GM10248 (cell line): ENCODE measurements around the gene SORBS2.

Experiments used
- CTCF ChIA-PET: fragments of 300-600 bp; sonication (Branson Sonifier 250); formaldehyde crosslinking; extraction: SDS; loops from one replicate; lab custom pipeline; 2021; ENCODE audit warnings: antibody characterized with exemption; lab: Yijun Ruan, JAX
- POLR2A ChIA-PET: fragments of 350-650 bp; sonication (Branson Sonifier 250); formaldehyde crosslinking; extraction: SDS; loops from one replicate; lab custom pipeline; 2020; ENCODE audit warnings: antibody characterized with exemption; lab: Yijun Ruan, JAX
- DNase-seq: peaks from one replicate; pipeline ENCODE4 v3.0.0; 2012; ENCODE audit errors: extremely low spot score
- TF ChIP-seq, protein P1 (sequence below): IDR thresholded peaks from 2 replicates; pipeline ENCODE4 v1.5.1; 2012; ENCODE audit warnings: mild to moderate bottlenecking, low read depth; ENCODE audit errors: extremely low read depth, missing control alignments, control extremely low read depth

Gene SORBS2

DNA sequence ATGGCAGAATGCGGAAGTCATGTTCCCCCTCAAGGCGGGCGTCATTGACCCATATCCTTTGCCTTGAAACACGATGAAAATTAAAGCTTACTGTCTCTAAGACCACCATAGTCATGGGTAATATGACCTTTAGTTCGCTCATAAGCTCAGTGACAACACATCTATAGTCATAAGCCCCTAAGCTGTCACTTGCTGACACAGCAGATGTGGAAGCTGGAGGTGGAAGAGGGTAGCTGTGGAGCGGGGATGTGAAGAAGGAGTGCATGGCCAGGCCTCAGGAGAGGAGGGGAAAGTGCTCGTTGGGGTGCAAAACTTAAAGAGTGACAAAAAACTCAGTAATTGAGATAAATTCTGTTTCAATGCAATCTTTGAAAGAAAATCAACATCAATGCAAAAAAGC, 142.7 kb downstream of the SORBS2 start:
- no peak for DNase-seq
- TF ChIP-seq, protein P1, sequence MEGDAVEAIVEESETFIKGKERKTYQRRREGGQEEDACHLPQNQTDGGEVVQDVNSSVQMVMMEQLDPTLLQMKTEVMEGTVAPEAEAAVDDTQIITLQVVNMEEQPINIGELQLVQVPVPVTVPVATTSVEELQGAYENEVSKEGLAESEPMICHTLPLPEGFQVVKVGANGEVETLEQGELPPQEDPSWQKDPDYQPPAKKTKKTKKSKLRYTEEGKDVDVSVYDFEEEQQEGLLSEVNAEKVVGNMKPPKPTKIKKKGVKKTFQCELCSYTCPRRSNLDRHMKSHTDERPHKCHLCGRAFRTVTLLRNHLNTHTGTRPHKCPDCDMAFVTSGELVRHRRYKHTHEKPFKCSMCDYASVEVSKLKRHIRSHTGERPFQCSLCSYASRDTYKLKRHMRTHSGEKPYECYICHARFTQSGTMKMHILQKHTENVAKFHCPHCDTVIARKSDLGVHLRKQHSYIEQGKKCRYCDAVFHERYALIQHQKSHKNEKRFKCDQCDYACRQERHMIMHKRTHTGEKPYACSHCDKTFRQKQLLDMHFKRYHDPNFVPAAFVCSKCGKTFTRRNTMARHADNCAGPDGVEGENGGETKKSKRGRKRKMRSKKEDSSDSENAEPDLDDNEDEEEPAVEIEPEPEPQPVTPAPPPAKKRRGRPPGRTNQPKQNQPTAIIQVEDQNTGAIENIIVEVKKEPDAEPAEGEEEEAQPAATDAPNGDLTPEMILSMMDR = no peak
- ChIA-PET CTCF (interaction anchor here (0.9 to 1.2 kb wide), 3 partner anchors 10 to 369 kb away, joined by 3 to 5 read pairs (median 3); no protein-coding TSS in a partner anchor), POLR2A (no interaction called here)

DNA sequence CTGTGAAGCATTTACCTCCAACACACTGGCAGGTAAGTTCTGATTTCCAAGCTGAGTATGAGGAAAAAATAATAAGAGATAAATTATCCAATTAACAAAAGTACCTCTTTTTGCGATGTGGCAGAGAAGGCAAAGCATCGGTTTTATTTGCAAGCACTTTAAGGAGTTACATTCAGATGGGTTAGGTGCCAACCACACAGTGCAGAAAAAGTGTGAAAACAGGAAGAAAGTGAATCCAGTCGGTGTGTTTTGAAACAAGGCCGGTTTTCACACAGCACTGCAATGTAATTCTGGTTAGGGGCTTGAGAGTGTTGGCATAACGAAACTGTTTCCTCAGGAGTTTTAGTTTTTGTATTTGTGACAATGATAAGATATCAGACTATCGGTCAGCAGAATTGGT, 145.8 kb downstream of the SORBS2 start:
- ChIA-PET POLR2A (no interaction called here), CTCF (no interaction called here)
- TF ChIP-seq, protein P1 = no peak
- no peak for DNase-seq

DNA sequence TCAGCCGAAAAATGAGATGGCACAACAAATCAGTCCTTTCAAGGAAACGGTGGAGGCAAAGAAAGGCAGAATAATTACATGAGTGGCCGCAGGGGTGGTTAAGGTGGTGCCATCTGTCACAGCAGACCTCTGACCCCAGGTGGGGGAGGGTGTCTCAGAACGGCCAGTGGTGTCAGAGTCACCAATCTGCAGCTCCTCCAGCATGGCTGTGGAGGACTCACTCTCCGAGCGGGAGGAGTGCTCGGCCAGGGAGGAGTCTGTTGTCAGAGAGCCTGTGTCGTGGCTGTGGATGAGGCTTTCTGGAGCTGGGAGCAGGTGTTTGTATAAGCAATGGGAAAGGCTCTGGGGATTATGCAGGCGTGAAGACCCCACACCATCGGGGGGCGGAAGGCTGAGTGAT, 146.3 kb downstream of the SORBS2 start:
- DNase-seq = no peak
- ChIA-PET POLR2A (no interaction called here), CTCF (interaction anchor here (1.2 to 1.5 kb wide), 2 partner anchors 19 to 26 kb away, joined by 3 to 5 read pairs; no protein-coding TSS in a partner anchor)
- TF ChIP-seq, protein P1 = no peak

- TF ChIP-seq, protein P1 = no peak
- ChIA-PET CTCF (interaction anchor here (1.2 to 1.5 kb wide), 3 partner anchors 20 to 48 kb away, joined by 3 to 5 read pairs (median 3); no protein-coding TSS in a partner anchor), POLR2A (no interaction called here)
- no peak for DNase-seq
These were observed 147.5 kb downstream of the SORBS2 start for GRCh38 chr4:185664481-185664880.

- ChIA-PET CTCF (interaction anchor here (1.3 to 1.4 kb wide), 2 partner anchors 8 to 64 kb away, joined by 3 to 9 read pairs; no protein-coding TSS in a partner anchor), POLR2A (no interaction called here)
- no peak for DNase-seq
- TF ChIP-seq, protein P1 = no peak
These were observed 149.8 kb downstream of the SORBS2 start for GRCh38 chr4:185662030-185662778.

DNA sequence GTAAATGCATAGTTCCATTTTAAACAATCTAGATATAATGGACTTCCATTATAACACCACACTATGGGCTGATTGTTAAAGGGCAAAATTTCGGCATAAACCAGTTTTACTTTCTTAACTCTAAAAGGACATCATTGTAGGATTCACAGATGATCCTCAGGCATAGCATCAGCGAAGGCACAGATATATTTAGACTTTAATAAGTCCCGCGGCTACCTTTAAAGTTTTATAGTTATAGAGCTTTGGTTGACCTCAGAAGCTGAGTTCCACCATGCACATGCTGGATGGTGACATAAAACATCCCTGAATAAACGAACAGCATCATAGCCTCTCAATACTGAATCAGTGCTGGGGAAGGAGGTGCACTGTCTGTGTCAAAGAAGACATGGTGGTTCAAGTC, 151.7 kb downstream of the SORBS2 start:
- POLR2A ChIA-PET = no interaction called here
- no peak for DNase-seq
- CTCF ChIA-PET = interaction anchor here (1.2 kb wide), 1 partner anchor 20 kb away, joined by 3 read pairs; no protein-coding TSS in a partner anchor
- TF ChIP-seq, protein P1 = no peak
